NCI-H128 (cell line): Measurements from ENCODE around the gene UBXN10.

ENCODE experiments used
- DNase-seq: peaks from one replicate; lab custom pipeline; 2025; ENCODE audit not compliant: unreplicated experiment; lab: John Stamatoyannopoulos, UW

The UBXN10 gene

DNA sequence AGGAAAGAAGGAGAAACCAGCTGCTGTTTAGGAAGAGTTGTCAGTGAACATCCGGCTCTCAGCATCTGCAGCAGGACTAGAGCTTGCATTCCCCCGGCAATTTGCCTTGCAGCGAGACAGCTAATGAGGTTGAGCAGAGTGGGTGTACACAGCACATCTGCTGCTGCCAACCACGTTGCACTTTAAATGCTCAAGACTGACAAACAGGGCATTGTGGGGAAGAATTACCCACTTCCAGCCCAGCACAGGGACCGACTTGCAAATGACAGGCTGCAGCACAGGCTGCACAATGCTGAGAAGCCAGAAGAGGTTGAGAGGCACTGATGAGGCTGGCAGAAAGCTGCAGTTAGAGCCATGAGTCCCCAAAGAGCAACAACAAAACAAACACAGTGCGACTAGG is 48.0 kb downstream of the UBXN10 start:
- DNase-seq, result no peak

DNA sequence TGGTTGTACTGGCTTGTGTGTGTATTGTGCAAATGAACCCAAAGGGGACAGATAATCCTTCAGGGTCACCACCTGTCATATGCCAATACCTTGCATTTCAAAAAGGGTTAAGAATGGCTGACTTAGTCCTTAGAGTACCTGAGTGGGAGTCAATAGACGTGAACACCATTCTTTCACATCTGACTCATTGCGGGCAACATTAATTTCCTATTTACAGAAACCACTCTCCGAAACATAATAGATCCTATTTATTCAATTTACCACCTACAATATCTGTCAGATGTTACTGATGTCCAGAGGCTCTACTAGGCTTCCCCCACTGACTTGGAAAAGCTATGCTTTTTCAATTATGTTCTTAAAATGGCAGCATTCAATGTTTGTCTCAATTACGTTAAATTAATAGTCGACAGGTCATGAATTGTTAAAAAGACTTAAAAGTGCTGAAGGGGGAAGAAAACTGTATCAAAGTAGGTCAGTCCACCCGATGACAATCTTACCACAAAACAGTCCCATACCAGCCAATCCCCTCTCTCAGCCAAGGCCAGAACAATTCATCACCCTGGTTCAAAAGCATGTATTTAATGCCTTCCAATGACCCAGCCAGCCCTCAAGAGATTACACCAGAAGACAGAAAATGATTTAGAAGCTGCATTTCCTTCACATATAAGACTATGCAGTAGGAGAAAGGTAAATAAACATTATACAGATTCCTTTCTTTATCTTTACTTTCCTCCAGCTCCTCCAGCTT is 49.1 kb downstream of the UBXN10 start:
- DNase-seq, result no peak

DNA sequence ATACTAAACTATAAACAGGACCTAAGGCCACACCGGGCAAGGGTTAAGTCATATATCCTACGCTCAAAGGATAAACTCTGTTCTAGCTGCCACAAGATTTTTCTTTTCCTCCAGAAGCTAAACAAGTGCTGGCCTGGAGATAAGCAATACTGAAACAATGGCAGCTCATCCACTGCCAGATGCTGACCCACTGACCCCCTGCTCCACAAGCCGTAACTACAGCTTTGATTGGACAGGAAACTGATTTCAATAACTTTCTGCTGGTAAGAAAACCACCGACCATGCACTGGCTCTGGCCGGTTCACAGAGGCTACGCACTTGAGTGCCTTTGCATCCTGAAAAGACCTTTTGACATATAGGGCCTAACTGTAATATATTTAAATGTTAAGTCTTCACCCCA is 51.8 kb downstream of the UBXN10 start:
- DNase-seq, result no peak

DNA sequence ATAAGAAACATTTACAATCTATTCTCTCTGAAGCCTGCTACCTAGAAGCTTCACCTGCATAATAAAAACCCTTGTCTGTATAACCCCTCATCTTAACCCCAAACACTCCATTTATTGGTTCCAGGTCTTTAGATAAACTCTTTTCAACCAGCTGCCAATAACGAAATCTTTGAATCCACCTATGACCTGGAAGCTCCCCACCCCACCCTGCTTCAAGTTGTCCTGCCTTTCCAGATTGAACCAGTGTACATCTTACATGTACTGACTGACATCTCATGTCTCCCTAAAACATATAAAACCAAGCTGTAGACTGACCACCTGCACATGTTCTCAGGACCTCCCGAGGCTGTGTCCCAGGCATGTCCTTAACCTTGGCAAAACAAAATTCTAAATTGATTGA is 54.1 kb downstream of the UBXN10 start:
- no peak for DNase-seq

DNA sequence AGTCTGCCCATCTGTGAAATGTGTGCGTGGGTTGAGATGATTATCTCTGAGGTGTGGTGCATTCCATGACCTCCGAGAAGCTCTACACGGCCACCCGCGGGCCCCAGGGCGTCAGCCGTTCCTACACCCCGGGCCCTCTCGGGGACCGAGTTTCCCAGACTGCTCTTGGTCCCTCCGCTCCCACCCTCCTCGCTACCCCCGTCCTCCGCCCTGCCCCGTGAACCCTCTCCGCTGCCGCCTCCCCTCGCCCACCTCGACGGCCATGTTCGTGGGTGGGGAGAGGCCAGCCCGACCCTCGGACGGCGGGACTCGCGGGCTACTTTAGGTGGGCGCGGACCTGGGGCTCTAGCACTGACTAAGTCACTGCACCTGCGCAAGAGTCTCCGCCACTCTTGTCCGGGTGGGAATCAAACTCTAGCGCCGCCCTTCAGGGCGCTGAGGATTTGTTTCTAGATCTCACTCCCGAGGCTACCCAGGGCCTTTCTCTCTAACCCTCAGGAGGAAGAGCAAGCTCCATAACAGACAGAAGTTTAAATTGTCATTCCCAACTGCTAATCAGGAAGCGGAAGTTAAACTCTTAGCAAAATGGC is 57.1 kb downstream of the UBXN10 start:
- no peak for DNase-seq
